B cell (primary cell): ENCODE measurements around the gene AP2B1. TPM values are rescaled to one million over a fixed set of nuclear protein-coding genes. Genes with fewer than 3 reads are reported as not detected.
"Not testable (repeated sequence)": the region's sequence is repeated elsewhere in the genome, so short reads cannot be mapped to it uniquely, and the experiment has no call there.

Experiments used
- ATAC-seq: fragments of 200-7000 bp; cut with Tn5 transposase; one replicate; pipeline ENCODE4 v1.10.0; 2021; ENCODE audit warnings: low read depth, mild to moderate bottlenecking, moderate number of reproducible peaks, moderate library complexity
- CTCF ChIA-PET: fragments of 350-600 bp; sonication (Branson Sonifier 250); formaldehyde crosslinking; loops from one replicate; lab custom pipeline; 2021; ENCODE audit warnings: antibody characterized with exemption, inconsistent platforms; lab: Charles Lee
- POLR2A ChIA-PET: fragments of 350-600 bp; sonication (Branson Sonifier 250); formaldehyde crosslinking; loops from one replicate; lab custom pipeline; 2021; ENCODE audit warnings: antibody characterized with exemption; lab: Charles Lee
- DNase-seq: peaks from one replicate; pipeline ENCODE4 v3.0.0; 2013
- H2AFZ ChIP-seq: 2 replicates; pipeline ENCODE4 v1.6.1; 2012; ENCODE audit warnings: mild to moderate bottlenecking, low read depth, low read length; ENCODE audit not compliant: insufficient read depth, poor library complexity, severe bottlenecking
- H3K27ac ChIP-seq, 2 donors: 1 replicate in 1 of 2; 2 replicates in 1 of 2; pipeline ENCODE4 v1.5.1; 2012 to 2013; ENCODE audit warnings: low read length in 2 of 2, mild to moderate bottlenecking in 2 of 2, moderate library complexity in 1 of 2
- H3K27me3 ChIP-seq, 4 experiments: fragments of 200-600 bp in 1 of 4; sonication (generic) in 1 of 4; replicated peaks in 1 of 4; 1 replicate in 2 of 4; 2 replicates in 2 of 4; pipeline versions ENCODE4 v1.6.1 to v1.7.0; 2013 to 2016; ENCODE audit warnings: low read length in 3 of 4, mild to moderate bottlenecking in 2 of 4, mixed read lengths in 1 of 4, moderate library complexity in 1 of 4; ENCODE audit not compliant: insufficient read depth in 4 of 4, control insufficient read depth in 3 of 4; ENCODE audit errors: control extremely low read depth in 1 of 4
- H3K36me3 ChIP-seq, 2 experiments: replicated peaks in 1 of 2; 1 replicate in 1 of 2; 2 replicates in 1 of 2; pipeline versions ENCODE4 v1.6.1 to v1.7.1; 2013; ENCODE audit warnings: low read length in 1 of 2; ENCODE audit not compliant: insufficient read depth in 2 of 2, control insufficient read depth in 1 of 2; ENCODE audit errors: control extremely low read depth in 1 of 2, extremely low read depth in 1 of 2
- H3K4me1 ChIP-seq, 2 donors: fragments of 200-600 bp in 1 of 2; sonication (generic) in 1 of 2; 1 replicate in 1 of 2; 2 replicates in 1 of 2; pipeline versions ENCODE4 v1.5.1 to v1.6.1; 2013 to 2017; ENCODE audit warnings: low read length in 2 of 2; ENCODE audit not compliant: control insufficient read depth in 2 of 2, insufficient read depth in 2 of 2
- H3K4me2 ChIP-seq: replicated peaks from 2 replicates; pipeline ENCODE3; 2012; ENCODE audit warnings: mild to moderate bottlenecking, low read depth, low read length; ENCODE audit not compliant: poor library complexity, severe bottlenecking
- H3K4me3 ChIP-seq, 5 experiments: fragments of 200-600 bp in 1 of 5; sonication (generic) in 1 of 5; 1 replicate in 3 of 5; 2 replicates in 2 of 5; pipeline versions ENCODE4 v1.5.1 to v1.7.0; 2011 to 2016; ENCODE audit warnings: low read length in 4 of 5, mild to moderate bottlenecking in 4 of 5, low read depth in 2 of 5, control low read depth in 1 of 5, moderate library complexity in 1 of 5; ENCODE audit not compliant: insufficient read depth in 1 of 5; ENCODE audit errors: control extremely low read depth in 1 of 5, extremely low read depth in 1 of 5
- H3K79me2 ChIP-seq: fragments of 200-600 bp; sonication (generic); one replicate; pipeline ENCODE4 v1.6.0; 2016; ENCODE audit warnings: low read length; ENCODE audit not compliant: control insufficient read depth, insufficient read depth
- H3K9ac ChIP-seq: fragments of 200-600 bp; sonication (generic); 2 replicates; pipeline ENCODE4 v1.6.1; 2017; ENCODE audit warnings: mild to moderate bottlenecking, low read length, moderate library complexity
- H3K9me3 ChIP-seq, 3 donors: one replicate each; pipeline versions ENCODE4 v1.6.1 to v1.7.1; 2013; ENCODE audit warnings: low read length in 2 of 3; ENCODE audit not compliant: control insufficient read depth in 2 of 3, insufficient read depth in 1 of 3; ENCODE audit errors: control extremely low read depth in 1 of 3
- H4K20me1 ChIP-seq: 2 replicates; pipeline ENCODE4 v1.6.0; 2012; ENCODE audit warnings: mild to moderate bottlenecking, low read length; ENCODE audit not compliant: insufficient read depth, control insufficient read depth, poor library complexity, severe bottlenecking
- H3K27ac Mint-ChIP-seq: one replicate; pipeline ENCODE4 v1.8.0; 2021; ENCODE audit warnings: mixed read lengths
- H3K27me3 Mint-ChIP-seq: one replicate; pipeline ENCODE4 v1.8.0; 2021; ENCODE audit warnings: mixed read lengths
- H3K4me1 Mint-ChIP-seq: one replicate; pipeline ENCODE4 v1.8.0; 2021; ENCODE audit warnings: mixed read lengths
- H3K4me3 Mint-ChIP-seq: one replicate; pipeline ENCODE4 v1.8.0; 2021; ENCODE audit warnings: mixed read lengths
- H3K9me3 Mint-ChIP-seq: one replicate; pipeline ENCODE4 v1.8.0; 2022; ENCODE audit warnings: mixed read lengths; ENCODE audit not compliant: insufficient read depth
- CTCF ChIP-seq: fragments of 200-600 bp; IDR thresholded peaks from one replicate; pipeline ENCODE4 v1.8.0; 2022; ENCODE audit warnings: antibody characterized with exemption, mild to moderate bottlenecking
- EZH2 ChIP-seq: IDR thresholded peaks from 2 replicates; pipeline ENCODE4 v1.6.1; 2012; ENCODE audit warnings: borderline replicate concordance, low read depth, mild to moderate bottlenecking, moderate library complexity, low read length; ENCODE audit not compliant: insufficient read depth, poor library complexity, severe bottlenecking
- WGBS: methylation state at CpG from one replicate; pipeline ENCODE4 v1.1.5; 2013; ENCODE audit warnings: missing lambda C conversion rate; ENCODE audit not compliant: insufficient coverage; 5-methylcytosine and 5-hydroxymethylcytosine counted together
- intact Hi-C: fragments of 100-400 bp; cut with micrococcal nuclease; formaldehyde crosslinking; loops from one replicate; pipeline ENCODE4 v1.10.0; 2022
- polyA plus RNA-seq: library from polyadenylated mRNA; depleted of rRNA; stranded (reverse); fragments of >200 nt; gene quantifications from 2 replicates; pipeline ENCODE4 v1.2.3, GENCODE V29; 2012
- total RNA-seq, 2 donors: library from RNA; stranded (reverse); fragments of 120-200 nt in 1 of 2; gene quantifications; 1 replicate in 1 of 2; 2 replicates in 1 of 2; pipeline versions ENCODE4 v1.2.3 to v1.2.4, GENCODE V29; 2013 to 2022

AP2B1 gene
- total and polyA plus RNA-seq, 2 donors (not counting 1 experiment from before 2014, with no cell fraction given), result 33.1 to 123 TPM

- H3K27me3 ChIP-seq, H3K4me1 Mint-ChIP-seq, H3K79me2 ChIP-seq, DNase-seq, H3K27ac ChIP-seq, H3K4me1 ChIP-seq, H4K20me1 ChIP-seq, H3K4me2 ChIP-seq, H3K9me3 ChIP-seq, H3K9me3 Mint-ChIP-seq, H3K4me3 ChIP-seq, H3K9ac ChIP-seq, ATAC-seq, H3K27me3 Mint-ChIP-seq, H3K27ac Mint-ChIP-seq, H3K4me3 Mint-ChIP-seq, H2AFZ ChIP-seq: not testable (repeated sequence)
- intact Hi-C loops, result loop anchor here (10.0 kb wide), 1 partner anchor 194 kb away; the partner anchor contains the start of gene TAF15
- ChIA-PET CTCF (interaction anchor here (5.1 kb wide), 1 partner anchor 137 kb away, joined by 65 read pairs; no protein-coding TSS in a partner anchor), POLR2A (interaction anchor here (0.7 kb wide), 1 partner anchor 19 kb away, joined by 6 read pairs; no protein-coding TSS in a partner anchor)
- H3K36me3 ChIP-seq, result peaks cover 11 to 45% of the 10 kb centered on the region in 2 experiments
- 96% methylated on average over 11 of the region's 12 CpGs for WGBS
Observed at GRCh38 chr17:35610746-35611145, 23.6 kb downstream of the AP2B1 start.

- DNase-seq (peak; percentile 46), ATAC-seq (no peak)
- Histone ChIP-seq H3K9ac (no peak overlapping the region), H4K20me1 (no peaks in the 10 kb centered on the region), H3K27me3 (no peaks in the 10 kb centered on the region), H3K4me1 (no peaks in the 10 kb centered on the region), H3K27ac (no peak overlapping the region), H3K4me3 (no peak overlapping the region), H2AFZ (no peak overlapping the region), H3K4me2 (no peak overlapping the region), H3K36me3 (peaks cover 10 to 30% of the 10 kb centered on the region in 2 experiments), H3K9me3 (no peaks in the 10 kb centered on the region), H3K79me2 (no peaks in the 10 kb centered on the region)
- Mint-ChIP-seq H3K4me3 (no peak overlapping the region), H3K27me3 (no peaks in the 10 kb centered on the region), H3K27ac (no peak overlapping the region), H3K9me3 (no peaks in the 10 kb centered on the region), H3K4me1 (peaks cover 4% of the 10 kb centered on the region)
- TF ChIP-seq EZH2, result no peak
- peak; percentile 67 for TF ChIP-seq CTCF
- CTCF ChIA-PET, result interaction anchor here (0.7 to 5.1 kb wide), 12 partner anchors 10 to 966 kb away, joined by 3 to 65 read pairs (median 4); partner anchors contain the start of gene PEX12
- no CpG with 5 or more reads among the region's 2 CpGs for WGBS
- intact Hi-C loops, result loop anchor here (10.0 kb wide), 1 partner anchor 192 kb away; the partner anchor contains the start of gene TAF15
- POLR2A ChIA-PET, result no interaction called here
Observed at GRCh38 chr17:35612924-35613521, 25.9 kb downstream of the AP2B1 start.
